Keratinocyte (primary cell): ENCODE data around the gene LDLRAD4. TPM values are rescaled to one million over a fixed set of nuclear protein-coding genes. Genes with fewer than 3 reads are reported as not detected.

Source experiments
- DNase-seq: peaks from one replicate; pipeline ENCODE4 v3.0.0-alpha.2; 2011; ENCODE audit warnings: low read depth, missing footprints, low spot score
- FAIRE-seq: peaks from 2 replicates; lab custom pipeline; 2011; peaks lifted over from hg19 to GRCh38; lab: Jason Lieb, UNC
- H2AFZ ChIP-seq: 2 replicates; pipeline ENCODE4 v1.6.0; 2012; ENCODE audit warnings: low read length, control low read depth, inconsistent platforms; ENCODE audit not compliant: control insufficient read depth
- H3K27ac ChIP-seq: 2 replicates; pipeline ENCODE4 v1.5.1; 2011; ENCODE audit warnings: low read length; ENCODE audit not compliant: control insufficient read depth, insufficient read depth
- H3K27me3 ChIP-seq: 3 replicates; pipeline ENCODE4 v1.6.0; 2011; ENCODE audit warnings: low read length; ENCODE audit not compliant: control insufficient read depth, insufficient read depth; ENCODE audit errors: extremely low read depth
- H3K36me3 ChIP-seq, 2 experiments: 2 replicates in 1 of 2; 3 replicates in 1 of 2; pipeline ENCODE4 v1.5.1; 2011; ENCODE audit warnings: low read length in 2 of 2, mild to moderate bottlenecking in 1 of 2; ENCODE audit not compliant: control insufficient read depth in 2 of 2, insufficient read depth in 2 of 2; ENCODE audit errors: extremely low read depth in 1 of 2
- H3K4me1 ChIP-seq: 3 replicates; pipeline ENCODE4 v1.5.1; 2011; ENCODE audit warnings: low read length; ENCODE audit not compliant: control insufficient read depth, insufficient read depth; ENCODE audit errors: extremely low read depth
- H3K4me2 ChIP-seq: 3 replicates; pipeline ENCODE4 v1.6.0; 2011; ENCODE audit warnings: low read depth, low read length; ENCODE audit not compliant: control insufficient read depth, insufficient read depth; ENCODE audit errors: extremely low read depth
- H3K4me3 ChIP-seq, 3 experiments: fragments of 200-600 bp in 1 of 3; sonication (generic) in 1 of 3; 2 replicates in 2 of 3; 3 replicates in 1 of 3; pipeline ENCODE4 v1.5.1; 2011 to 2016; ENCODE audit warnings: low read length in 3 of 3, mild to moderate bottlenecking in 3 of 3, control low read depth in 2 of 3, inconsistent platforms in 1 of 3, low read depth in 1 of 3, mixed read lengths in 1 of 3, mixed run types in 1 of 3, moderate library complexity in 1 of 3; ENCODE audit not compliant: control insufficient read depth in 2 of 3, insufficient read depth in 2 of 3; ENCODE audit errors: extremely low read depth in 1 of 3
- H3K79me2 ChIP-seq: 2 replicates; pipeline ENCODE4 v1.6.0; 2012; ENCODE audit warnings: low read length; ENCODE audit not compliant: control insufficient read depth, insufficient read depth
- H3K9ac ChIP-seq: 3 replicates; pipeline ENCODE4 v1.6.0; 2011; ENCODE audit warnings: low read length; ENCODE audit not compliant: control insufficient read depth, insufficient read depth; ENCODE audit errors: extremely low read depth
- H3K9me1 ChIP-seq: 3 replicates; pipeline ENCODE4 v1.6.0; 2011; ENCODE audit warnings: low read length; ENCODE audit not compliant: control insufficient read depth, insufficient read depth; ENCODE audit errors: extremely low read depth
- H3K9me3 ChIP-seq: 2 replicates; pipeline ENCODE4 v1.5.1; 2012; ENCODE audit warnings: low read depth, low read length; ENCODE audit not compliant: control insufficient read depth
- H4K20me1 ChIP-seq: 3 replicates; pipeline ENCODE4 v1.6.0; 2011; ENCODE audit warnings: low read length; ENCODE audit not compliant: control insufficient read depth, insufficient read depth; ENCODE audit errors: extremely low read depth
- EZH2 ChIP-seq: IDR thresholded peaks from one replicate; pipeline ENCODE4 v1.6.1; 2012; ENCODE audit warnings: inconsistent platforms, mild to moderate bottlenecking, low read length, moderate library complexity
- dilution Hi-C: fragments of 300-500 bp; cut with MboI; formaldehyde crosslinking; loops from one replicate; pipeline ENCODE4 v1.7.0; 2020; ENCODE audit warnings: low sequenced_read_pairs; ENCODE audit not compliant: extremely low pct_ligation_motif_present
- polyA plus RNA-seq, 5 experiments: library from polyadenylated mRNA; depleted of rRNA in 3 of 5; stranded (reverse) in 3 of 5; stranded (forward) in 1 of 5; unstranded in 1 of 5; fragments of >200 nt; gene quantifications; 1 replicate in 1 of 5; 2 replicates in 3 of 5; 3 replicates in 1 of 5; pipeline versions ENCODE4 v1.2.1 to v1.2.3, GENCODE V29; 2011 to 2012; ENCODE audit warnings: missing spikeins in 2 of 5, low read depth in 1 of 5, low replicate concordance in 1 of 5
- TF ChIP-seq, protein P1 (sequence below), 3 experiments: IDR thresholded peaks in 1 of 3; conservative IDR thresholded peaks in 1 of 3; optimal IDR thresholded peaks in 1 of 3; 2 replicates in 2 of 3; 3 replicates in 1 of 3; pipeline versions ENCODE3 to v1.5.1; 2011; ENCODE audit warnings: low read length in 3 of 3, mild to moderate bottlenecking in 3 of 3, moderate library complexity in 2 of 3, control low read depth in 1 of 3, inconsistent platforms in 1 of 3; ENCODE audit not compliant: insufficient read depth in 2 of 3; ENCODE audit errors: extremely low read depth in 1 of 3

LDLRAD4 gene
- polyA plus RNA-seq, 1 donor (not counting 4 experiments of a cell fraction or from before 2014, with no cell fraction given): not detected

- dilution Hi-C loops: no loop called here
- no peak overlapping the region for H3K9ac ChIP-seq
- H3K4me3 ChIP-seq: no peak overlapping the region
- H3K4me2 ChIP-seq: no peak overlapping the region
- no peaks in the 10 kb centered on the region for H3K9me1 ChIP-seq
- DNase-seq: no peak
- H3K4me1 ChIP-seq: no peaks in the 10 kb centered on the region
- H3K27ac ChIP-seq: no peak overlapping the region
- no peaks in the 10 kb centered on the region for H3K36me3 ChIP-seq
- H3K79me2 ChIP-seq: no peaks in the 10 kb centered on the region
- TF ChIP-seq, protein P1, sequence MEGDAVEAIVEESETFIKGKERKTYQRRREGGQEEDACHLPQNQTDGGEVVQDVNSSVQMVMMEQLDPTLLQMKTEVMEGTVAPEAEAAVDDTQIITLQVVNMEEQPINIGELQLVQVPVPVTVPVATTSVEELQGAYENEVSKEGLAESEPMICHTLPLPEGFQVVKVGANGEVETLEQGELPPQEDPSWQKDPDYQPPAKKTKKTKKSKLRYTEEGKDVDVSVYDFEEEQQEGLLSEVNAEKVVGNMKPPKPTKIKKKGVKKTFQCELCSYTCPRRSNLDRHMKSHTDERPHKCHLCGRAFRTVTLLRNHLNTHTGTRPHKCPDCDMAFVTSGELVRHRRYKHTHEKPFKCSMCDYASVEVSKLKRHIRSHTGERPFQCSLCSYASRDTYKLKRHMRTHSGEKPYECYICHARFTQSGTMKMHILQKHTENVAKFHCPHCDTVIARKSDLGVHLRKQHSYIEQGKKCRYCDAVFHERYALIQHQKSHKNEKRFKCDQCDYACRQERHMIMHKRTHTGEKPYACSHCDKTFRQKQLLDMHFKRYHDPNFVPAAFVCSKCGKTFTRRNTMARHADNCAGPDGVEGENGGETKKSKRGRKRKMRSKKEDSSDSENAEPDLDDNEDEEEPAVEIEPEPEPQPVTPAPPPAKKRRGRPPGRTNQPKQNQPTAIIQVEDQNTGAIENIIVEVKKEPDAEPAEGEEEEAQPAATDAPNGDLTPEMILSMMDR (optimal IDR thresholded peaks at IDR 0.05 in 1 of 3, IDR thresholded peaks at IDR 0.05 in 1 of 3, conservative IDR thresholded peaks at IDR 0.05 in 1 of 3; ENCODE audit: extremely low read depth in 1 of 3, insufficient read depth in 2 of 3, low read length in 3 of 3): no peak
- TF ChIP-seq EZH2: no peak
- H4K20me1 ChIP-seq: no peaks in the 10 kb centered on the region
- no peak overlapping the region for H2AFZ ChIP-seq
- H3K27me3 ChIP-seq: peaks cover 11% of the 10 kb centered on the region
- no peaks in the 10 kb centered on the region for H3K9me3 ChIP-seq
- FAIRE-seq: no peak
Measured at GRCh38 chr18:13618760-13619438, 400.3 kb downstream of the LDLRAD4 start.

- DNase-seq: no peak
- H3K36me3 ChIP-seq: no peaks in the 10 kb centered on the region
- H3K4me3 ChIP-seq: no peak overlapping the region
- H3K4me2 ChIP-seq: no peak overlapping the region
- H3K79me2 ChIP-seq: no peaks in the 10 kb centered on the region
- no peaks in the 10 kb centered on the region for H4K20me1 ChIP-seq
- H3K27ac ChIP-seq: no peak overlapping the region
- no peak overlapping the region for H3K9ac ChIP-seq
- dilution Hi-C loops: no loop called here
- H2AFZ ChIP-seq: no peak overlapping the region
- TF ChIP-seq EZH2: no peak
- TF ChIP-seq, protein P1 (optimal IDR thresholded peaks at IDR 0.05 in 1 of 3, IDR thresholded peaks at IDR 0.05 in 1 of 3, conservative IDR thresholded peaks at IDR 0.05 in 1 of 3; ENCODE audit: extremely low read depth in 1 of 3, insufficient read depth in 2 of 3, low read length in 3 of 3): no peak
- no peaks in the 10 kb centered on the region for H3K9me3 ChIP-seq
- H3K4me1 ChIP-seq: no peaks in the 10 kb centered on the region
- H3K9me1 ChIP-seq: no peaks in the 10 kb centered on the region
- no peak for FAIRE-seq
- peaks cover 6% of the 10 kb centered on the region for H3K27me3 ChIP-seq
Measured at GRCh38 chr18:13619505-13620205, 401.1 kb downstream of the LDLRAD4 start.
